HEK293 (cell line): Measurements from ENCODE around the gene FTSJ1.
A peak's percentile ranks its signal among the peaks of the same experiment; 100 is the strongest.

ENCODE experiments used
- CTCF ChIA-PET: fragments of 350-600 bp; formaldehyde crosslinking; extraction: SDS; loops from one replicate; lab custom pipeline; 2021; ENCODE audit warnings: antibody characterized with exemption; lab: Yijun Ruan, JAX
- POLR2A ChIA-PET: fragments of 300-600 bp; formaldehyde crosslinking; extraction: SDS; loops from one replicate; lab custom pipeline; 2020; ENCODE audit warnings: antibody characterized with exemption, inconsistent platforms; lab: Yijun Ruan, JAX
- H3K27ac ChIP-seq: fragments of 200-500 bp; sonication (Bioruptor generic); 2 replicates; pipeline ENCODE4 v1.5.1; 2014; ENCODE audit warnings: low read depth, low read length, control low read depth, inconsistent platforms; ENCODE audit errors: extremely low read depth
- H3K36me3 ChIP-seq, 2 experiments: fragments of 200-500 bp in 1 of 2; sonication (Bioruptor generic) in 1 of 2; 1 replicate in 1 of 2; 2 replicates in 1 of 2; pipeline ENCODE4 v1.5.1; 2014 to 2017; ENCODE audit warnings: inconsistent platforms in 2 of 2, low read length in 2 of 2; ENCODE audit not compliant: control insufficient read depth in 2 of 2, insufficient read depth in 1 of 2
- H3K4me1 ChIP-seq: fragments of 200-500 bp; sonication (Bioruptor generic); 2 replicates; pipeline ENCODE4 v1.5.1; 2014; ENCODE audit warnings: mild to moderate bottlenecking, low read length, inconsistent platforms; ENCODE audit not compliant: control insufficient read depth, insufficient read depth
- H3K4me3 ChIP-seq: 2 replicates; pipeline ENCODE4 v1.5.1; 2011; ENCODE audit warnings: low read depth, mild to moderate bottlenecking, control low read depth, low read length, moderate library complexity
- H3K9me3 ChIP-seq: fragments of 200-500 bp; sonication (Bioruptor generic); 2 replicates; pipeline ENCODE4 v1.5.1; 2014; ENCODE audit warnings: low read depth, low read length, inconsistent platforms; ENCODE audit not compliant: control insufficient read depth, insufficient read depth
- PRDM1 ChIP-seq: fragments of 450-650 bp; formaldehyde crosslinking; IDR thresholded peaks from 2 replicates; pipeline ENCODE4; 2016; ENCODE audit warnings: missing biosample characterization, missing genetic modification characterization
- SP2 ChIP-seq: fragments of 450-650 bp; formaldehyde crosslinking; IDR thresholded peaks from 2 replicates; pipeline ENCODE4 v1.5.1; 2016; ENCODE audit warnings: missing biosample characterization, missing genetic modification characterization
- SP3 ChIP-seq: fragments of 450-650 bp; formaldehyde crosslinking; IDR thresholded peaks from 2 replicates; pipeline ENCODE4 v1.5.1; 2016; ENCODE audit warnings: missing biosample characterization, missing genetic modification characterization
- ZBTB44 ChIP-seq: fragments of 450-650 bp; IDR thresholded peaks from 2 replicates; pipeline ENCODE4 v1.5.1; 2018; ENCODE audit warnings: missing biosample characterization, mild to moderate bottlenecking, missing genetic modification characterization
- ZBTB48 ChIP-seq: fragments of 450-650 bp; formaldehyde crosslinking; IDR thresholded peaks from 2 replicates; pipeline ENCODE4 v1.5.1; 2016; ENCODE audit warnings: missing biosample characterization, missing genetic modification characterization
- ZNF223 ChIP-seq: fragments of 450-650 bp; formaldehyde crosslinking; IDR thresholded peaks from 2 replicates; pipeline ENCODE4 v1.5.1; 2016; ENCODE audit warnings: missing biosample characterization, missing genetic modification characterization
- ZNF274 ChIP-seq, 2 experiments: fragments of 200-500 bp in 1 of 2; fragments of 450-650 bp in 1 of 2; sonication (Bioruptor generic) in 1 of 2; formaldehyde crosslinking in 1 of 2; IDR thresholded peaks; 2 replicates each; pipeline versions ENCODE4 v1.5.1 to v1.6.1; 2014 to 2016; ENCODE audit warnings: borderline replicate concordance in 1 of 2, inconsistent platforms in 1 of 2, low read length in 1 of 2, missing biosample characterization in 1 of 2, missing genetic modification characterization in 1 of 2
- ZNF280D ChIP-seq: fragments of 450-650 bp; formaldehyde crosslinking; IDR thresholded peaks from 2 replicates; pipeline ENCODE4 v1.5.1; 2016; ENCODE audit warnings: missing biosample characterization, missing genetic modification characterization
- ZNF366 ChIP-seq: fragments of 450-650 bp; formaldehyde crosslinking; conservative IDR thresholded peaks from 2 replicates; pipeline ENCODE4 v1.5.1; 2016; ENCODE audit warnings: missing biosample characterization, missing genetic modification characterization
- ZNF37A ChIP-seq: fragments of 450-650 bp; IDR thresholded peaks from 2 replicates; pipeline ENCODE4 v1.5.1; 2018; ENCODE audit warnings: missing biosample characterization, missing genetic modification characterization
- ZNF561 ChIP-seq: fragments of 450-650 bp; IDR thresholded peaks from 2 replicates; pipeline ENCODE4 v1.5.1; 2018; ENCODE audit warnings: missing biosample characterization, missing genetic modification characterization, borderline replicate concordance
- ZNF600 ChIP-seq: fragments of 450-650 bp; formaldehyde crosslinking; IDR thresholded peaks from 2 replicates; pipeline ENCODE4 v1.5.1; 2016; ENCODE audit warnings: missing biosample characterization, missing genetic modification characterization
- ZNF843 ChIP-seq: fragments of 450-650 bp; formaldehyde crosslinking; IDR thresholded peaks from 2 replicates; pipeline ENCODE4 v1.5.1; 2016; ENCODE audit warnings: missing biosample characterization, missing genetic modification characterization
- TF ChIP-seq, protein P1 (sequence below): fragments of 450-650 bp; formaldehyde crosslinking; IDR thresholded peaks from 2 replicates; pipeline ENCODE4 v1.5.1; 2016; ENCODE audit warnings: missing biosample characterization, missing genetic modification characterization
- TF ChIP-seq, protein P2 (sequence below): fragments of 450-650 bp; formaldehyde crosslinking; IDR thresholded peaks from 2 replicates; pipeline ENCODE4 v1.5.1; 2016; ENCODE audit warnings: missing biosample characterization, missing genetic modification characterization
- TF ChIP-seq, protein P3 (sequence below): fragments of 450-650 bp; formaldehyde crosslinking; IDR thresholded peaks from 2 replicates; pipeline ENCODE4 v1.5.1; 2016; ENCODE audit warnings: missing biosample characterization, missing genetic modification characterization

Gene FTSJ1

GRCh38 chrX:48521353-48522243, 45.6 kb downstream of the FTSJ1 start, which contains the start of gene EBP (continued):
- TF ChIP-seq, protein P1, sequence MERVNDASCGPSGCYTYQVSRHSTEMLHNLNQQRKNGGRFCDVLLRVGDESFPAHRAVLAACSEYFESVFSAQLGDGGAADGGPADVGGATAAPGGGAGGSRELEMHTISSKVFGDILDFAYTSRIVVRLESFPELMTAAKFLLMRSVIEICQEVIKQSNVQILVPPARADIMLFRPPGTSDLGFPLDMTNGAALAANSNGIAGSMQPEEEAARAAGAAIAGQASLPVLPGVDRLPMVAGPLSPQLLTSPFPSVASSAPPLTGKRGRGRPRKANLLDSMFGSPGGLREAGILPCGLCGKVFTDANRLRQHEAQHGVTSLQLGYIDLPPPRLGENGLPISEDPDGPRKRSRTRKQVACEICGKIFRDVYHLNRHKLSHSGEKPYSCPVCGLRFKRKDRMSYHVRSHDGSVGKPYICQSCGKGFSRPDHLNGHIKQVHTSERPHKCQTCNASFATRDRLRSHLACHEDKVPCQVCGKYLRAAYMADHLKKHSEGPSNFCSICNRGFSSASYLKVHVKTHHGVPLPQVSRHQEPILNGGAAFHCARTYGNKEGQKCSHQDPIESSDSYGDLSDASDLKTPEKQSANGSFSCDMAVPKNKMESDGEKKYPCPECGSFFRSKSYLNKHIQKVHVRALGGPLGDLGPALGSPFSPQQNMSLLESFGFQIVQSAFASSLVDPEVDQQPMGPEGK (tag by site-specific recombination): peak; percentile 39
- TF ChIP-seq PRDM1 (tag by site-specific recombination): peak; percentile 82
- TF ChIP-seq ZNF561: peak; percentile 43; the same call in 1 of the 2 replicates
- TF ChIP-seq SP2 (tag by site-specific recombination): peak; percentile 95
- TF ChIP-seq ZNF843 (tag by site-specific recombination): no peak
- 0 out of 2 replicates have a peak, but pooled peaks have one; percentile 37 for TF ChIP-seq ZNF280D (tag by site-specific recombination)
- peak; percentile 28; the same call in 1 of the 2 replicates for TF ChIP-seq ZNF600
- TF ChIP-seq ZNF274 (IDR thresholded peaks at IDR 0.05; ENCODE audit: low read length): no peak
- TF ChIP-seq ZNF274 (tag by site-specific recombination; IDR thresholded peaks at IDR 0.05; ENCODE audit: borderline replicate concordance): no peak
- peak; percentile 88 for TF ChIP-seq SP3
- peak; percentile 50; the same call in 1 of the 2 replicates for TF ChIP-seq ZNF366 (tag by site-specific recombination)
- TF ChIP-seq ZBTB48: peak; percentile 59

- H3K9me3 ChIP-seq: no peaks in the 10 kb centered on the region
- TF ChIP-seq ZNF223 (tag by site-specific recombination): no peak
- TF ChIP-seq ZBTB44: no peak
- TF ChIP-seq, protein P2, sequence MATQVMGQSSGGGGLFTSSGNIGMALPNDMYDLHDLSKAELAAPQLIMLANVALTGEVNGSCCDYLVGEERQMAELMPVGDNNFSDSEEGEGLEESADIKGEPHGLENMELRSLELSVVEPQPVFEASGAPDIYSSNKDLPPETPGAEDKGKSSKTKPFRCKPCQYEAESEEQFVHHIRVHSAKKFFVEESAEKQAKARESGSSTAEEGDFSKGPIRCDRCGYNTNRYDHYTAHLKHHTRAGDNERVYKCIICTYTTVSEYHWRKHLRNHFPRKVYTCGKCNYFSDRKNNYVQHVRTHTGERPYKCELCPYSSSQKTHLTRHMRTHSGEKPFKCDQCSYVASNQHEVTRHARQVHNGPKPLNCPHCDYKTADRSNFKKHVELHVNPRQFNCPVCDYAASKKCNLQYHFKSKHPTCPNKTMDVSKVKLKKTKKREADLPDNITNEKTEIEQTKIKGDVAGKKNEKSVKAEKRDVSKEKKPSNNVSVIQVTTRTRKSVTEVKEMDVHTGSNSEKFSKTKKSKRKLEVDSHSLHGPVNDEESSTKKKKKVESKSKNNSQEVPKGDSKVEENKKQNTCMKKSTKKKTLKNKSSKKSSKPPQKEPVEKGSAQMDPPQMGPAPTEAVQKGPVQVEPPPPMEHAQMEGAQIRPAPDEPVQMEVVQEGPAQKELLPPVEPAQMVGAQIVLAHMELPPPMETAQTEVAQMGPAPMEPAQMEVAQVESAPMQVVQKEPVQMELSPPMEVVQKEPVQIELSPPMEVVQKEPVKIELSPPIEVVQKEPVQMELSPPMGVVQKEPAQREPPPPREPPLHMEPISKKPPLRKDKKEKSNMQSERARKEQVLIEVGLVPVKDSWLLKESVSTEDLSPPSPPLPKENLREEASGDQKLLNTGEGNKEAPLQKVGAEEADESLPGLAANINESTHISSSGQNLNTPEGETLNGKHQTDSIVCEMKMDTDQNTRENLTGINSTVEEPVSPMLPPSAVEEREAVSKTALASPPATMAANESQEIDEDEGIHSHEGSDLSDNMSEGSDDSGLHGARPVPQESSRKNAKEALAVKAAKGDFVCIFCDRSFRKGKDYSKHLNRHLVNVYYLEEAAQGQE: no peak
- TF ChIP-seq ZNF37A: no peak
- TF ChIP-seq, protein P3, sequence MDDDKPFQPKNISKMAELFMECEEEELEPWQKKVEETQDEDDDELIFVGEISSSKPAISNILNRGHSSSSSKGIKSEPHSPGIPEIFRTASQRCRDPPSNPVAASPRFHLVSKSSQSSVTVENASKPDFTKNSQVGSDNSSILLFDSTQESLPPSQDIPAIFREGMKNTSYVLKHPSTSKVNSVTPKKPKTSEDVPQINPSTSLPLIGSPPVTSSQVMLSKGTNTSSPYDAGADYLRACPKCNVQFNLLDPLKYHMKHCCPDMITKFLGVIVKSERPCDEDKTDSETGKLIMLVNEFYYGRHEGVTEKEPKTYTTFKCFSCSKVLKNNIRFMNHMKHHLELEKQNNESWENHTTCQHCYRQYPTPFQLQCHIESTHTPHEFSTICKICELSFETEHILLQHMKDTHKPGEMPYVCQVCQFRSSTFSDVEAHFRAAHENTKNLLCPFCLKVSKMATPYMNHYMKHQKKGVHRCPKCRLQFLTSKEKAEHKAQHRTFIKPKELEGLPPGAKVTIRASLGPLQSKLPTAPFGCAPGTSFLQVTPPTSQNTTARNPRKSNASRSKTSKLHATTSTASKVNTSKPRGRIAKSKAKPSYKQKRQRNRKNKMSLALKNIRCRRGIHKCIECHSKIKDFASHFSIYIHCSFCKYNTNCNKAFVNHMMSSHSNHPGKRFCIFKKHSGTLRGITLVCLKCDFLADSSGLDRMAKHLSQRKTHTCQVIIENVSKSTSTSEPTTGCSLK (tag by site-specific recombination): no peak
- ChIA-PET POLR2A (interaction anchor here (0.6 to 2.7 kb wide), 7 partner anchors 9 to 553 kb away, joined by 3 to 16 read pairs (median 6); partner anchors contain the start of gene TBC1D25), CTCF (no interaction called here)
- peaks cover 21% of the 10 kb centered on the region in 2 experiments for H3K36me3 ChIP-seq
- peak overlapping the region; percentile 58; the same call in 1 of the 2 replicates for H3K27ac ChIP-seq
- H3K4me3 ChIP-seq: peak overlapping the region; percentile 59
- no peaks in the 10 kb centered on the region for H3K4me1 ChIP-seq
These were observed 46.3 kb downstream of the FTSJ1 start for GRCh38 chrX:48522291-48522690.
